ENCODE data around the gene LRMDA. TPM values are rescaled to one million over a fixed set of nuclear protein-coding genes. Genes with fewer than 3 reads are reported as not detected.

Gene LRMDA
- total RNA-seq, 2 experiments from 2014 or later = not detected

DNA sequence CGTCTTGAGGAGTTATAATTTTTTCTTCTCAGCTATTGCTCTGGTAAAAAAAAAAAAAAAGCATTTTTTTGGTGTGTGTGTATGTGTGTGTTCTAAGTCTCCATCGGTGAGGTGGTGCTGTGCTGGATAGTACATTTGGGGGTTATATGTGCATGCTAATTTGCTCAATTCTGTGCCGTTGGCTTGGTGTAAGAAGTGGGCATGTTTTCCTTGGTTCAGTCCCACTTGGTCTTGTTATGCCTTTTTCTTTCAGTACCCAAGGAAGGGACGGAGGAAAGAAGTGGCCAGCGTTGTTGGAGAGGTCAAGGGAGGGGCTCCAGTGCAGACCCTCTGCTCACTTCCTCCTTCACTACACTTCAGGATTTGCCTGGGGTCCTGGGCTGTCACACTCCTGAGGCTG is 20.4 kb downstream of the LRMDA start:
- no peak overlapping the region for H3K4me3 ChIP-seq (ENCODE audit: low read length)
- intact Hi-C loops (cut with DNase I, micrococcal nuclease) = no loop called here

DNA sequence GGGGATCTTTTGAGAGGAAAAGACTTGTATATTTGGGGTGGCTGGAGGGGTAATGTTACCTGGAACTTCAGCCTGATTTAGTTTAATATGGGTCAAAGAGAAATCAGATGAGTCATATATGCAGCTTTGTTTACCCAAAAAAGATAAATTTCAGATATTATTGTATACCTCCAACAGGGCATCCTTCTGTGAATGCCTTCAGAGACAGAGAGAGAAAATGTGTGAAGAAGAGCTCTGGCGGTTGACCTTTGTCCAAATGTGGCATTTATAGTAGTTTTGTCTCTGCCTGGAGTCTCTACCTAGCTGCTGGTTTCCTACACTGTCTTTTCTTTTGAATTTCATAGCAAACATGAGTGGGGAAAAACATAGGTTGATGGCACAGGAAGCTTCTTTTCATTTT is 21.6 kb downstream of the LRMDA start:
- DNase-seq = no peak
- POLR2A ChIA-PET = no interaction called here
- Mint-ChIP-seq H3K36me3 (ENCODE audit: low read depth) (no peaks in the 10 kb centered on the region), H3K4me3 (no peak overlapping the region), H3K4me1 (ENCODE audit: low read depth) (no peaks in the 10 kb centered on the region), H3K9me3 (no peaks in the 10 kb centered on the region), H3K27me3 (peaks cover 20% of the 10 kb centered on the region), H3K27ac (no peak overlapping the region)
- Histone ChIP-seq H3K4me3 (ENCODE audit: low read length) (no peak overlapping the region), H3K4me1 (ENCODE audit: insufficient read depth, low read length) (no peaks in the 10 kb centered on the region), H3K36me3 (ENCODE audit: insufficient read depth, low read length) (no peaks in the 10 kb centered on the region), H3K9me3 (ENCODE audit: control insufficient read depth in 1 of 2, insufficient read depth in 1 of 2, low read length in 2 of 2) (no peaks in the 10 kb centered on the region), H3K27ac (ENCODE audit: low read depth in 1 of 2, low read length in 2 of 2) (no peak overlapping the region), H3K27me3 (ENCODE audit: control insufficient read depth in 1 of 2, insufficient read depth in 2 of 2, low read length in 2 of 2) (peaks cover 0 to 6% of the 10 kb centered on the region in 2 experiments)
- TF ChIP-seq, protein P1, sequence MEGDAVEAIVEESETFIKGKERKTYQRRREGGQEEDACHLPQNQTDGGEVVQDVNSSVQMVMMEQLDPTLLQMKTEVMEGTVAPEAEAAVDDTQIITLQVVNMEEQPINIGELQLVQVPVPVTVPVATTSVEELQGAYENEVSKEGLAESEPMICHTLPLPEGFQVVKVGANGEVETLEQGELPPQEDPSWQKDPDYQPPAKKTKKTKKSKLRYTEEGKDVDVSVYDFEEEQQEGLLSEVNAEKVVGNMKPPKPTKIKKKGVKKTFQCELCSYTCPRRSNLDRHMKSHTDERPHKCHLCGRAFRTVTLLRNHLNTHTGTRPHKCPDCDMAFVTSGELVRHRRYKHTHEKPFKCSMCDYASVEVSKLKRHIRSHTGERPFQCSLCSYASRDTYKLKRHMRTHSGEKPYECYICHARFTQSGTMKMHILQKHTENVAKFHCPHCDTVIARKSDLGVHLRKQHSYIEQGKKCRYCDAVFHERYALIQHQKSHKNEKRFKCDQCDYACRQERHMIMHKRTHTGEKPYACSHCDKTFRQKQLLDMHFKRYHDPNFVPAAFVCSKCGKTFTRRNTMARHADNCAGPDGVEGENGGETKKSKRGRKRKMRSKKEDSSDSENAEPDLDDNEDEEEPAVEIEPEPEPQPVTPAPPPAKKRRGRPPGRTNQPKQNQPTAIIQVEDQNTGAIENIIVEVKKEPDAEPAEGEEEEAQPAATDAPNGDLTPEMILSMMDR (IDR thresholded peaks at IDR 0.05) = no peak
- intact Hi-C loops (cut with DNase I, micrococcal nuclease) = no loop called here
- CTCF ChIA-PET = no interaction called here
- ATAC-seq (ENCODE audit: poor library complexity) = no peak

More for the DNA sequence above, 20.4 kb downstream of the LRMDA start:
- Histone ChIP-seq H3K27ac (ENCODE audit: low read depth in 1 of 2, low read length in 2 of 2) (no peak overlapping the region), H3K36me3 (ENCODE audit: insufficient read depth, low read length) (no peaks in the 10 kb centered on the region), H3K4me1 (ENCODE audit: insufficient read depth, low read length) (no peaks in the 10 kb centered on the region), H3K9me3 (ENCODE audit: control insufficient read depth in 1 of 2, insufficient read depth in 1 of 2, low read length in 2 of 2) (no peaks in the 10 kb centered on the region), H3K27me3 (ENCODE audit: control insufficient read depth in 1 of 2, insufficient read depth in 2 of 2, low read length in 2 of 2) (peaks cover 0 to 6% of the 10 kb centered on the region in 2 experiments)
- ATAC-seq (ENCODE audit: poor library complexity) (no peak), DNase-seq (no peak)
- CTCF ChIA-PET = no interaction called here
- Mint-ChIP-seq H3K9me3 (peaks cover under 1% of the 10 kb centered on the region), H3K36me3 (ENCODE audit: low read depth) (no peaks in the 10 kb centered on the region), H3K27ac (no peak overlapping the region), H3K27me3 (peaks cover 27% of the 10 kb centered on the region), H3K4me1 (ENCODE audit: low read depth) (no peaks in the 10 kb centered on the region), H3K4me3 (no peak overlapping the region)
- TF ChIP-seq, protein P1 (IDR thresholded peaks at IDR 0.05) = no peak
- POLR2A ChIA-PET = no interaction called here

DNA sequence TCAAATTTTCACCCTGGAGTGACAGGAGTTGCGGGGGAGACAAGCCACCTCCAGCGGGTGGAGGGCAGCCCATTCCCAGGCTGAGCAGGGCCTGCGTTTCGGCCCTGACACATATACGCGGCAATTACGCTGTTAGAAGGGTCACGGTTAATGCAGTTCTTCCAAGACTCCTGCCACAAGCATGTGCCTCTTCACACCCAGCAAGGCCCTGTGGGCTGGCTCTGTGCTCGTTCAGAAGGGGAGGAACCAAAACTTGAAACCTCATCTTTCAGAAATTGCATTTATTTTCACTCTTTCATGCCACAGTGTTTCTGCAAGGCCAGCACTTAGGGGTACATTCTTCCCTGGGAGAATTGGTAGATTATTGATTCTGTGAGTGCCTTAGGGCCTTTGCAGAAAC is 24.7 kb downstream of the LRMDA start:
- Histone ChIP-seq H3K27ac (ENCODE audit: low read depth in 1 of 2, low read length in 2 of 2) (no peak overlapping the region), H3K9me3 (ENCODE audit: control insufficient read depth in 1 of 2, insufficient read depth in 1 of 2, low read length in 2 of 2) (no peaks in the 10 kb centered on the region), H3K4me1 (ENCODE audit: insufficient read depth, low read length) (no peaks in the 10 kb centered on the region), H3K4me3 (ENCODE audit: low read length) (no peak overlapping the region), H3K27me3 (ENCODE audit: control insufficient read depth in 1 of 2, insufficient read depth in 2 of 2, low read length in 2 of 2) (no peaks in the 10 kb centered on the region), H3K36me3 (ENCODE audit: insufficient read depth, low read length) (no peaks in the 10 kb centered on the region)
- CTCF ChIA-PET = no interaction called here
- Mint-ChIP-seq H3K36me3 (ENCODE audit: low read depth) (no peaks in the 10 kb centered on the region), H3K27me3 (peaks cover 4% of the 10 kb centered on the region), H3K4me1 (ENCODE audit: low read depth) (no peaks in the 10 kb centered on the region), H3K9me3 (no peaks in the 10 kb centered on the region), H3K27ac (no peak overlapping the region), H3K4me3 (no peak overlapping the region)
- TF ChIP-seq, protein P1 (IDR thresholded peaks at IDR 0.05) = no peak
- ATAC-seq (ENCODE audit: poor library complexity) = no peak
- POLR2A ChIA-PET = no interaction called here
- no peak for DNase-seq
- intact Hi-C loops (cut with DNase I, micrococcal nuclease) = no loop called here
